ENCODE results near the gene TRAF2.

TRAF2 gene

GRCh38 chr9:136943291-136944211, 57.2 kb downstream of the TRAF2 start:
- peak overlapping the region; percentile 93 for H3K27ac ChIP-seq (replicated peaks)
- DNase-seq (ENCODE audit: low read depth in 1 of 2, low spot score in 1 of 2): peak in 1 of 2 experiments; percentile 51
- peak overlapping the region; percentile 93 for H3K4me3 ChIP-seq (replicated peaks; ENCODE audit: insufficient read depth, low read length)
- H3K27me3 ChIP-seq (ENCODE audit: insufficient read depth, poor library complexity, severe bottlenecking): no peaks in the 10 kb centered on the region
- TF ChIP-seq, protein P1, sequence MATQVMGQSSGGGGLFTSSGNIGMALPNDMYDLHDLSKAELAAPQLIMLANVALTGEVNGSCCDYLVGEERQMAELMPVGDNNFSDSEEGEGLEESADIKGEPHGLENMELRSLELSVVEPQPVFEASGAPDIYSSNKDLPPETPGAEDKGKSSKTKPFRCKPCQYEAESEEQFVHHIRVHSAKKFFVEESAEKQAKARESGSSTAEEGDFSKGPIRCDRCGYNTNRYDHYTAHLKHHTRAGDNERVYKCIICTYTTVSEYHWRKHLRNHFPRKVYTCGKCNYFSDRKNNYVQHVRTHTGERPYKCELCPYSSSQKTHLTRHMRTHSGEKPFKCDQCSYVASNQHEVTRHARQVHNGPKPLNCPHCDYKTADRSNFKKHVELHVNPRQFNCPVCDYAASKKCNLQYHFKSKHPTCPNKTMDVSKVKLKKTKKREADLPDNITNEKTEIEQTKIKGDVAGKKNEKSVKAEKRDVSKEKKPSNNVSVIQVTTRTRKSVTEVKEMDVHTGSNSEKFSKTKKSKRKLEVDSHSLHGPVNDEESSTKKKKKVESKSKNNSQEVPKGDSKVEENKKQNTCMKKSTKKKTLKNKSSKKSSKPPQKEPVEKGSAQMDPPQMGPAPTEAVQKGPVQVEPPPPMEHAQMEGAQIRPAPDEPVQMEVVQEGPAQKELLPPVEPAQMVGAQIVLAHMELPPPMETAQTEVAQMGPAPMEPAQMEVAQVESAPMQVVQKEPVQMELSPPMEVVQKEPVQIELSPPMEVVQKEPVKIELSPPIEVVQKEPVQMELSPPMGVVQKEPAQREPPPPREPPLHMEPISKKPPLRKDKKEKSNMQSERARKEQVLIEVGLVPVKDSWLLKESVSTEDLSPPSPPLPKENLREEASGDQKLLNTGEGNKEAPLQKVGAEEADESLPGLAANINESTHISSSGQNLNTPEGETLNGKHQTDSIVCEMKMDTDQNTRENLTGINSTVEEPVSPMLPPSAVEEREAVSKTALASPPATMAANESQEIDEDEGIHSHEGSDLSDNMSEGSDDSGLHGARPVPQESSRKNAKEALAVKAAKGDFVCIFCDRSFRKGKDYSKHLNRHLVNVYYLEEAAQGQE (IDR thresholded peaks at IDR 0.05; ENCODE audit: insufficient replicate concordance, low read depth): no peak
- TF ChIP-seq GABPA (IDR thresholded peaks at IDR 0.05; ENCODE audit: low read depth): no peak; the same call in 1 of the 2 replicates
- no peak for TF ChIP-seq SPI1 (IDR thresholded peaks at IDR 0.05; ENCODE audit: borderline replicate concordance, low read depth)
- TF ChIP-seq POLR2AphosphoS5 (IDR thresholded peaks at IDR 0.05; ENCODE audit: low read depth): peak; percentile 54

DNA sequence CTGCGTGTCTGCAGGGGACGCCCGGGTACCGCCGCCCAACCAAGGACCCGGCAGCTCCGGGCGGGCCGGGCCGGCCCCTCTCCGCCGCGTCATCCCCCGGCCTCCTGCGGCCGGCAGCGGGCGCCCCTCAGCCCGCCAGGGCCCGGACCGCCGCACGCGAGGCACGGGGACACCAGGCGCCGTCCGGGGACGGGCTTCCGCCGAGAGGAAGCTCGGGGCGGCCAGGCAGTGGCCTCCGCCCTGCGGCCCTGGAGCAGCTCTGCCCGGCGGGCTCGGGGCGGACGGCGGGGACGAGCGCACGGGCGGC, 57.8 kb downstream of the TRAF2 start:
- H3K27ac ChIP-seq (replicated peaks): peak overlapping the region; percentile 93
- TF ChIP-seq GABPA (IDR thresholded peaks at IDR 0.05; ENCODE audit: low read depth) (no peak), CTCF (IDR thresholded peaks at IDR 0.05; ENCODE audit: insufficient read depth, low read length) (no peak)
- TF ChIP-seq, protein P1 (IDR thresholded peaks at IDR 0.05; ENCODE audit: insufficient replicate concordance, low read depth): no peak
- peak in 1 of 2 experiments; percentile 39 for DNase-seq (ENCODE audit: low read depth in 1 of 2, low spot score in 1 of 2)
- no peaks in the 10 kb centered on the region for H3K27me3 ChIP-seq (ENCODE audit: insufficient read depth, poor library complexity, severe bottlenecking)
- H3K4me3 ChIP-seq (replicated peaks; ENCODE audit: insufficient read depth, low read length): peak overlapping the region; percentile 93

DNA sequence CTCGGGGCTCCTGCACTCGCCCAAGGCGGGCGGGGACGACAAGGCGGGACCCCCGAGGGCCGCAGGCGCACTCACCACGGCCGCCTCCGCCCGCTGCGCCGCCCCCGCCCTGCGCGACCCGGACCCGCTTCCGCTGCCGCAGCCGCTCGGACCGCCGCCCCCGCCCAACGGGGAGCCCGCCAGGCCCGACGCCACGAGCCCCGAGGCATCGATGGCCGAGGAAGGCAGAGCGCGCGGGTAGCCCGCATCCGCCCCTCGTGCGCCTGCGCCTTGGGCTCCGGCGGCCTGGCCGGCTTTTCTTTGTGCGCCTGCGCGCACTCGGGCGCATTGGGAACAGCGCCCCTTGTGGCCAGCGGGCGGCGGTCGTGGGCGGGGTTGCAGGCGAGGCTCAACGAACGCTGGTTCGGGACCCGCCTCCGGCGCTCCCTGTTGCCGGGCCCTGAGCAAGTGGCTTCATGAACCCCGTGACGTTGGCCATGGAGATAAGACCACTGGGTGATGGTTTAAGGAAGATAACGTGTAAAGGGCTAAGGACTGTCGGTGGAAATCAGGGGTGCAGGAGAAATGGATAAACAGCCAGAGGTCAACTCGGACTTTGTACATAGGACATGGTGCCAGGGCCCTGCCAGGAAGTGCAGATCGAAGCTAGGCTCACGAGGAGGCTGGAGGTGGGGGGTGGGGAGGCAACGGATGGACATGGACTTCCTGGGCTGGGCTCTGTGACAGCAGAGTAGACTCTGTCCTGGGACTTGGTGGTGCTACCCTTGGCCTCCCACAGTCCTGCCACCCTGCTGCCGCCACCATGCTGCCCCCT, 58.4 kb downstream of the TRAF2 start, which contains the start of the genes C8G and FBXW5:
C8G (plus strand) TSS at position 725 of the 814 bp plus-strand sequence; CDS start at position 803, 78 bp downstream.
FBXW5 (minus strand) TSS at position 220 of the 814 bp plus-strand sequence. CDS start 655 bp downstream, outside the sequence.
- TF ChIP-seq, protein P1 (IDR thresholded peaks at IDR 0.05; ENCODE audit: insufficient replicate concordance, low read depth): no peak
- TF ChIP-seq CTCF (IDR thresholded peaks at IDR 0.05; ENCODE audit: insufficient read depth, low read length): peak; percentile 81

More for the DNA sequence above, 58.4 kb downstream of the TRAF2 start, which contains the start of the genes C8G and FBXW5:
- DNase-seq (ENCODE audit: low read depth in 1 of 2, low spot score in 1 of 2): peak; percentile 86 to 91
- Histone ChIP-seq H3K27me3 (ENCODE audit: insufficient read depth, poor library complexity, severe bottlenecking) (no peaks in the 10 kb centered on the region), H3K4me3 (replicated peaks; ENCODE audit: insufficient read depth, low read length) (peak within 1 kb of the TSS; percentile 93), H3K27ac (replicated peaks) (peak within 1 kb of the TSS; percentile 93)
